KG1 (cell line): Measurements from ENCODE around the gene B4GALT7.
"Not testable (repeated sequence)": the region's sequence is repeated elsewhere in the genome, so short reads cannot be mapped to it uniquely, and the experiment has no call there.

Experiments used
- DNase-seq: peaks from one replicate; lab custom pipeline; 2025; lab: John Stamatoyannopoulos, UW

B4GALT7 gene, protein sequence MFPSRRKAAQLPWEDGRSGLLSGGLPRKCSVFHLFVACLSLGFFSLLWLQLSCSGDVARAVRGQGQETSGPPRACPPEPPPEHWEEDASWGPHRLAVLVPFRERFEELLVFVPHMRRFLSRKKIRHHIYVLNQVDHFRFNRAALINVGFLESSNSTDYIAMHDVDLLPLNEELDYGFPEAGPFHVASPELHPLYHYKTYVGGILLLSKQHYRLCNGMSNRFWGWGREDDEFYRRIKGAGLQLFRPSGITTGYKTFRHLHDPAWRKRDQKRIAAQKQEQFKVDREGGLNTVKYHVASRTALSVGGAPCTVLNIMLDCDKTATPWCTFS

DNA sequence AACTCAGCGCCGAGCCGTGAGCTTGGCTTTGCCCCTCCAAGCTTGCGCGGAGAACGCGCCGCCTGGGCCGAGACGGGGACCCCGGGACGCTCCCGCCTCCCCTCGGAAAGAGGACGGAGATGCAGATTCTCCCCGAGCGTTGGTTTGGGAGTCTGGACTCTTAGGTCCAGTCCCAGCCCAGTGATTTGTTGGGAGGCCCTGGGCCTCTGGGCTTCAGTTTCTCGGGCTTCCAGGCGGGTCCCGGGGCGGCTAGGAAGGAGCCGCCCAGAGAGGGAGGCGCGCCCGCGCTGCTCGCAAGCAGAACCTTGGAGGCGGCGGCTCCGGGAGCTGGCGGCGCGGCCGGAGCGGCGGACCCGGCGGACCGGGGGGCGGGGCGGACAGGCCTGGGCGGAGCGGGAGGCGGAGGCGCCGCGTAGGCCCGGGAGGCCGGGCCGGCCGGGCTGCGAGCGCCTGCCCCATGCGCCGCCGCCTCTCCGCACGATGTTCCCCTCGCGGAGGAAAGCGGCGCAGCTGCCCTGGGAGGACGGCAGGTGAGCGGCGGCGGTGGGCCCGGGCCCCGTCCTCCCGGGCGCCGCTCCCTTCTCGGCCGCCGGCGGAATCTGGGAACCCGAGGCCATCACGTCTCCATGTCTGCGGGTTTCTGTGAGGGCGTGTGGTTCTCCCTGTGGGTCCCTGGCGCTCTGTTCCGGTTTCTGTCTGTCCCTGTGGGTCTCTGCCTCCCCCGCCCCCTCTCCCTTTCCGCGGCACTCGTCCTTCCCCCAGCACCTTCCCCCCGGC is at the start of gene B4GALT7:
TSS of gene B4GALT7 (plus strand) at position 402 of the 777 bp plus-strand sequence. CDS start at position 481, 79 bp downstream.
- DNase-seq = peak; percentile 53

GRCh38 chr5:177552839-177553455 is 47.0 kb upstream of the B4GALT7 start:
- DNase-seq = no peak

DNA sequence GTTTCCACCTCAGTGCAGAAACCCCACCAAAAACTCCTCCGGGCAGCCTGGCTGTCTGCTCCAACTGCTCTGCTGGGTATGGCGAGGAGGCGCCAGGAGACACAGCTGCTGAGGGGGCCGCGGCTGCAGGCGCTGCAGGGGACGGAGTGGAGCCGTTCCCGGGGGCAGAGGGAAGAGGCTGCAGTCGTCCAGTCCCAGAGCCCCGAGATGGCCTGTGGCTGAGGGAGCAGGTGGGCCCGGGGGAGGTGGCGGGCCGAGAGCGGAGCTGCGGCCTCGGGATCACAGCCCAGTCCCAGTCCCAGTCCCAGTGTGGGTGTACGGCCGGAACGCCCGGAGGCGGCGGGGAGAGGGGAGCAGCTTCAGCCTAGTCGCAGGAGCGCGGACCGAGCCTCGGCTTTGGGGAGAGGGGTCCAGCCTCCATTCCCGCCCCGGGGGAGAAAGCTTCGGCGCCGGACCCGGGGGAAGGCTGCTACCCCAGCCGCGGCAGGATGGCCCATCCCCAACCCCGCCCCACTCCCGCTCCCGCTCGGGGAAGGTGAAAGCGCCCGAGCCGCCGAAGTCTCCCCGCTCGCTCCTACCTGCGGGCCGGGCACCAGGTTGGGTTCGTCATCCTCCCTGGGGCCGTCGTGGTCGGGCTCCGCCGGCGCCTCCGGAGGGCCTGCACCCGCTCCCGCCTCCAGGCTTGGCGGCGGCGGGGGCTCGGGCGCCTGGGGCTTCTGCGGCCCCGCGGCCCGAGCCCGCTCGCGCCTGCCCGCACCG is 46.1 kb upstream of the B4GALT7 start:
- DNase-seq = no peak

GRCh38 chr5:177554474-177555111 is 45.3 kb upstream of the B4GALT7 start, which contains the start of gene FAM193B:
FAM193B (minus strand) TSS chr5:177554563; CDS start chr5:177554458, 105 bp downstream.
- peak; percentile 88 for DNase-seq

- no peak for DNase-seq
Observed at GRCh38 chr5:177555228-177555627, 44.7 kb upstream of the B4GALT7 start.

GRCh38 chr5:177555665-177556064 is 44.3 kb upstream of the B4GALT7 start:
- DNase-seq = no peak

- DNase-seq = no peak
Observed at GRCh38 chr5:177557041-177557647, 42.8 kb upstream of the B4GALT7 start.

DNA sequence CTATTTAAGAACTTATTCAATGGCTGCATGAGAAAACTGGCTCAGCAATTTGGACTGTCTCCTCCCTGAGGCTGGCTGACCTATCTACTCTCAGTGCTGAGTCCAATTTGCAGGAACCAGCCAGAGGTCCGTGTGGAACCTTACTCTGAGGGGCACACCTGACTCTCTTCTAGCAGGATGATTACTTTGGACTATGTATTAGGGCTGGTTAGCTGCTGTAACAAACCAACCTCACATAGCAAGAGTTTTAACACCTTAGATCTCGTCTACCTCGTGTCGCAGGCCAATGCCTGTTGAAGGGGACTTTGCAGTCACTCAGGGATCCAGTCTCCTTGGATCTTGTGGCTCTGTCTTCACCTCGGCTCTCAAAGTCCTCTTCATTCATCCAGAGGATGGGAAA is 42.1 kb upstream of the B4GALT7 start:
- no peak for DNase-seq

DNA sequence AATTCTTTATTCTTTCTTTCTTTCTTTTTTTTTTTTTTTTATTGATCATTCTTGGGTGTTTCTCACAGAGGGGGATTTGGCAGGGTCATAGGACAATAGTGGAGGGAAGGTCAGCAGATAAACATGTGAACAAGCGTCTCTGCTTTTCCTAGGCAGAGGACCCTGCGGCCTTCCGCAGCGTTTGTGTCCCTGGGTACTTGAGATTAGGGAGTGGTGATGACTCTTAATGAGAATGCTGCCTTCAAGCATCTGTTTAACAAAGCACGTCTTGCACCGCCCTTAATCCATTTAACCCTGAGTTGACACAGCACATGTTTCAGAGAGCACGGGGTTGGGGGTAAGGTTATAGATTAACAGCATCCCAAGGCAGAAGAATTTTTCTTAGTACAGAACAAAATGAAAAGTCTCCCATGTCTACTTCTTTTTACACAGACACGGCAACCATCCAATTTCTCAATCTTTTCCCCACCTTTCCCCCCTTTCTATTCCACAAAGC is 40.4 kb upstream of the B4GALT7 start:
- DNase-seq = not testable (repeated sequence)

DNA sequence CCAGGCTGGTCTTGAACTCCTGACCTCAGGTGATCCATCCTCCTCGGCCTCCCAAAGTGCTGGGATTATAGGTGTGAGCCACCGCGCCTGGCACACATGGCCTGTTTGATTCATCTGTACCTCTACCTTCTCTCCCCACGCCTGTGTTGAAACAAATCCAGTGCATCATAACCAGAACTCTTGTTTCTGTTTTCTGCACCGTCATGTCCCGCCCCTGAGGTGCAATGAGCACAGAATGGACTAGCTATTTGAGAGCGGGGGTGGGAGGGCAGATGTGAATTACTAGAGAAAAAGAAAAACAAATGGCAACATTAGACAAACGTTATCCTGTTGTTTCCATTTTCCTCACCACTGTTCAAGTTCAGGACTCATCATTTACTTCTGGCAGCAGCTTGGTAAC is 34.9 kb upstream of the B4GALT7 start:
- no peak for DNase-seq

DNA sequence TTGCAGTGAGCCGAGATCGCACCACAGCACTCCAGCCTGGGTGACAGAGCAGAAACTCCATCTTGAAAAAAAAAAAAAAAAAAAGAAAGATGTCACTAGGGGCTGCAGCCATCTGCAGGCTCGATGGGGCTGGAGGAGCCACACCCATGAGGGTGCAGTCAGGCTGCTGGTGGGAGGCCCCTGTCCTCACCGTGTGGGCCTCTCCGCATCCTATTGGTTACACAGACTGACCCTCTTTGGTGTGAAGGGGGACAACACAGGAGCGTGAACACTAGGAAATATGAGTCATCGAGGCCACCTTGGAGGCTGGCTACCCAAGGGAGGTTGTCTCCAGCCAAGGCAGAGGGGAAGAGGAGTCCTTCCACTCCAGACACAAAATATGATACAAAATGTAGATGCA is 31.6 kb upstream of the B4GALT7 start:
- DNase-seq = no peak

DNA sequence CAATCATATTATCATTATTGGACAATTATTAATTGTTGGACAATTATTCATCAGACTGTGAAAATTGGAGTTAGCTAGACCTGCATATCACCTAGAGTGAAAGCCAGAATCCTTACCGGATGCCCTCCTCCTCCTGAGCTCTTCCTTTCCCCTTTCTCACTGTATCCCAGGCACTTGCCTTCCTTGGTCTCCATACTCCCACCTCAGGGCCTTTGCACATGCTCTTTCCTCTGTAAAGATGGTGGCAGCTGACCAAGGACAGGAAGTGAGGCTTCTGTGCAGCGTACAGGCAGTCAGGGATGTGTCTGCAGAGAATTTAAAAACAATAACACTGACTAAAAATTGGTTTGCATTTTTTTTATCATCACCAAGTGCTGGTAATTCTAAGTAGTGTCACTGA is 30.0 kb upstream of the B4GALT7 start:
- DNase-seq = no peak

DNA sequence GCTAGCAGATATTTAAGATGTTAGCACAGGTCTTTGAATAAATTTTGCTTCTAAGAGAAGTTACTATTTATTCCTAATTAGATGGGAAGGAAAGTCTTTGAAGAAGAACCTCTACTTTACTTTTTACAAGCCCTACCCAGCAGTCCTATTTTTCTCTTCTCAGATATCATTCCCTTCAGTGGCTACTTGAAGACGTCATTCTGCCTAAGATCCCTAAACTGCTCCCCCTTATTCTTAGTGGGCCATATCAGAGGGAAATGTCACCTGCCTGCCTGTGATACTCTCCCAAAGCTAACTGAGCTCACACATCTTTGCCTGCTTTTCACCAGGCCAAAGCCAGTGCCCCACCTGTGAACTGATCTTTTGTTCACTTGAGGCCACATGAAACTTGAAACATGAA is 24.4 kb upstream of the B4GALT7 start:
- DNase-seq = no peak

DNA sequence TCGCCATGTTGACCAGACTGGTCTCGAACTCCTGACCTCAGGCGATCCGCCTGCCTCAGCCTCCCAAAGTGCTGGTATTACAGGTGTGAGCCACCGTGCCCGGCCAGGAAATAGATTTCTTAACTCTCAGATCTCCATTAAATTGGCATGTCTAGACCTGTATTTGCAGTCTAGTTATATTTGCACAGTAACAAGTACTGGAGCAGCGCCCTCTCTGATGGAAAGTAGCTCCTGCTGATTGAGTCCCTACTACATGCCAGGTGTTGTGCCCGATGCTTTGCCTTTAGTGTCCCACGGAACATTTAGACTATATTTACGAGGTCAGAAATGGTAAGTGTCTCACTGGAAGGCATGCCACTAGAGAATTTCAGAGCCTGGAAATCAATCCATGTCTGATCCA is 23.8 kb upstream of the B4GALT7 start:
- DNase-seq = no peak

DNA sequence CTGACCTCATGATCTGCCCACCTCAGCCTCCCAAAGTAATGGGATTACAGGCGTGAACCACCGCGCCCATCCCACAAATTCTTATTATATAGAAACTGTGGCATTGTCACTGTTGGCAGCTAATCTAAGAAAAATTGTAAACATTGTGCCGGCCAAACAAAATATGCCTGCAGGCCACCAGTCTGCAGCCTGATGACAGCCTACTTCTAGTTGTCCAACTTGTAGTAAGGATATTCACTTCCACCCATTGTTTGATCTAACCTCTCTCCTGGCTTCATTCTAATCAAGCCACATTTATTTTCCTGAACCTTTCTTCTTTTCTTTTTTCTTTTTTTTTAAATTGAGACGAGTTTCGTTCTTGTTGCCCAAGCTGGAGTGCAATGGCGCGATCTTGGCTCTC is 21.6 kb upstream of the B4GALT7 start:
- DNase-seq = no peak

DNA sequence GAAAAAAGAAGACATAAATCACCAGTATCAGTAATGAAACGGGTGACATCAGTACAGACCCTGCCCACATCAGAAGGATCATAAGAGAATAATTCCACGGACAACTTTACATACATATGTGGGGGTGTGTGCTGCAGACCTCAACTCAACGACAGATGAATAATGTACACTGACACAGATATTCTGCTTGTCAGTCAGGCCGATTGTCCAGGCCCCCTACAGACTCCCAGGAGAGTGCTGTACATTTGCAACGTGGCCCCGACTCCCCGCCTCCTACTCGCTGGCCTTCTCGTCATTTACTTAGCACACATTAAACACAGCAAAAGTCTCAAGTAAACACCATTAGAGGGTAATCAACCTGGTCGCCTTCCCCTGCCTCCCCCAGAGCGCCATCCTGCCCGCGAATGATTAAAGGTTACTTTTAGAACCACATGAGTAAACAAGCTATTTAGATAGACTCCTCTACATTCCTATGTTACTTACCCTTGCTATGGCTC is 11.5 kb upstream of the B4GALT7 start:
- DNase-seq = no peak

DNA sequence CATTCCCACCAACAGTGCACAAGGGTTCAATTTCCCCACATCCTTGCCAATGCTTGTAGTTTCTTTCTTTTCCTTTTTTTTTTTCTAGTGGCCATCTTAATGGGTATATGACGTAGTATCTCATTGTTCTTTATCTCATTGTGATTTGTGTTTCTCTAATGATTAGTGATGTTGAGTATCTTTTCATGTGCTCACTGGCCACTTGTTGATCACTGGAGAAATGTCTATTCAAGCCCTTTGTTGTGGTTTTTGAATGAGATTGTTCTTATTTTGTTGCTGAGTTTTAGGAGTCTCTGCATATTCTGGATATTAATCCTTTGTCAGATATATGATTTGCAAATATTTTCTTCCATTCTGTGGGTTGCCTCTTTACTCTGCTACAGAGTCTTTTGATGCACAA is 9.5 kb upstream of the B4GALT7 start:
- no peak for DNase-seq

DNA sequence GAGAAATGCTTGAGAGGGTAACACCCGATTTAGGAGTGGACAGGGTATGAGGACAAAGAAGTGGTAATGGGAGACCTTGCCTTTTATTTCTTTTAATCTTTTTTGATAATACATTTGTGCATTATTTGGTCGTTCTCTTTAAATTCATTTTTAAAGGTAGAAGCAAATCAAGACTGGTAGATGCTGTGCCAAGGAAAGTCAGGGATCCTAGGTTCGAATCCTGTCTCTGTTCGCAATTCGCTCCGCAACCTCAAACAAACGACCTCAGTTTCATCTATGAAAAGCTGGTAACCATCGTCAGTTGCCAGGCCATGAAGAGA is 8.3 kb upstream of the B4GALT7 start:
- DNase-seq = no peak

DNA sequence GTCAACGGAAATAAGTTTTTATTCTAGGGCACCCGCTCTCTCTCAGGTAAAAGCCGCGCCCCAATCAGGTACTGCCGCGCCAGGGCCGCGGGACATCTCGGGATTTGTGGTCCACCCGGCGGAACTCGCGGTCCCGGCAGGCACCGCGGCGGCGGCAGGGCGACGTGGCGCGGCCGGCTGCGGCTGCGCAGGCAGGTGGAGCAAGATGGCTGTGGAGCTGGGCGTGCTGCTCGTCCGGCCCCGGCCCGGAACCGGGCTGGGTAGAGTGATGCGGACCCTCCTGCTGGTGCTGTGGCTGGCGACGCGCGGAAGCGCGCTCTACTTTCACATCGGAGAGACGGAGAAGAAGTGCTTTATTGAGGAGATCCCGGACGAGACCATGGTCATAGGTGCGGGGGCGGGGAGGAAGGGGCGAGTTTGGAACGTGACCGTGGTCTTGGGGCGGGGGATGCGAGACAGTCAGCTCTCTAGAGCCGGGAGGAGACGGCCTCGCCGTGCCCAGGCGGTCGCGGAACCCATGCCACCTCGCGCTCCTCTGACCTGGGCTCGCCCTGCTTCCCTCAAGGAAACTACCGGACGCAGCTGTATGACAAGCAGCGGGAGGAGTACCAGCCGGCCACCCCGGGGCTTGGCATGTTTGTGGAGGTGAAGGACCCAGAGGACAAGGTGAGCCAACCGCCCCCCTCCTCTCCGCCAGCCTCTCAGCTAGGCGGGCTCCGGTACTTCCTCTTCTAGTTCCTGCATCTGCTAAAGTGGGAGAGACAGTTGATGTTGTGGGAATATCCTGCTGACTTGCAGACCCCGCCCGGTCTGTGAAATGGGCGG is 7.7 kb upstream of the B4GALT7 start, which contains the start of gene TMED9:
TSS of gene TMED9 (plus strand) at position 194 of the 825 bp plus-strand sequence. CDS start at position 206, 12 bp downstream.
- DNase-seq = peak; percentile 69

- no peak for DNase-seq
Observed at GRCh38 chr5:177592905-177593304, 7.0 kb upstream of the B4GALT7 start.
